K562 (cell line): Measurements from ENCODE around the gene BLM. TPM values are rescaled to one million over a fixed set of nuclear protein-coding genes. Genes with fewer than 3 reads are reported as not detected.

ENCODE experiments used
- ATAC-seq: fragments of 200-7000 bp; cut with Tn5 transposase; 3 replicates; pipeline ENCODE4 v1.9.1; 2020; ENCODE audit warnings: moderate library complexity
- BruUV-seq: library from RNA; stranded (reverse); fragments of 400-500 nt; replicated peaks from 2 replicates; lab custom pipeline; 2021; lab: Mats Ljungman, UMichigan
- CTCF ChIA-PET: fragments of 300-600 bp; formaldehyde crosslinking; extraction: SDS; loops from one replicate; lab custom pipeline; 2021; ENCODE audit warnings: low intra/inter-chr PET ratio; lab: Yijun Ruan, JAX
- POLR2A ChIA-PET: fragments of 300-600, 350-650 bp; sonication (Branson Sonifier 250); formaldehyde crosslinking; extraction: SDS; loops from one replicate; lab custom pipeline; 2021; ENCODE audit warnings: antibody characterized with exemption, inconsistent platforms; lab: Yijun Ruan, JAX
- DNase-seq, 4 experiments: peaks; one replicate each; pipeline versions ENCODE4 v3.0.0 to v3.0.0-alpha.2; 2011 to 2018; ENCODE audit warnings: low spot score in 3 of 4, mixed read lengths in 3 of 4; ENCODE audit errors: extremely low read depth in 1 of 4
- FAIRE-seq: peaks from 2 replicates; lab custom pipeline; 2011; peaks lifted over from hg19 to GRCh38; lab: Jason Lieb, UNC
- H2AFZ ChIP-seq: 2 replicates; pipeline ENCODE4 v1.6.0; 2011; ENCODE audit warnings: low read depth, low read length, control low read depth, inconsistent platforms
- H3K27ac ChIP-seq: fragments of 200-600 bp; 3 replicates; pipeline ENCODE4 v1.8.0; 2011; ENCODE audit warnings: low read depth, mild to moderate bottlenecking, control low read depth, inconsistent platforms, low read length, moderate library complexity, mixed read lengths; ENCODE audit errors: extremely low read depth
- H3K27me3 ChIP-seq, 2 experiments: fragments of 300-600 bp in 1 of 2; 2 replicates in 1 of 2; 3 replicates in 1 of 2; pipeline versions ENCODE4 v1.6.0 to v1.8.0; 2011; ENCODE audit warnings: inconsistent platforms in 2 of 2, low read length in 2 of 2, mild to moderate bottlenecking in 1 of 2, mixed read lengths in 1 of 2, moderate library complexity in 1 of 2; ENCODE audit not compliant: control insufficient read depth in 2 of 2, insufficient read depth in 2 of 2
- H3K36me3 ChIP-seq: fragments of 300-600 bp; 3 replicates; pipeline ENCODE4 v1.8.0; 2011; ENCODE audit warnings: mild to moderate bottlenecking, low read length, inconsistent platforms; ENCODE audit not compliant: control insufficient read depth, insufficient read depth
- H3K4me1 ChIP-seq, 2 experiments: fragments of 200-600 bp in 1 of 2; replicated peaks in 1 of 2; 2 replicates in 1 of 2; 3 replicates in 1 of 2; pipeline versions ENCODE4 v1.5.1 to v1.8.0; 2011; ENCODE audit warnings: inconsistent platforms in 2 of 2, low read length in 2 of 2, mild to moderate bottlenecking in 1 of 2, mixed read lengths in 1 of 2, moderate library complexity in 1 of 2; ENCODE audit not compliant: control insufficient read depth in 2 of 2, insufficient read depth in 2 of 2
- H3K4me2 ChIP-seq: 2 replicates; pipeline ENCODE4 v1.6.1; 2011; ENCODE audit warnings: low read length, control low read depth, inconsistent platforms, mixed read lengths; ENCODE audit not compliant: insufficient read depth
- H3K4me3 ChIP-seq: fragments of 200-600 bp; sonication (generic), shearing (Covaris generic); 2 replicates; pipeline ENCODE4 v1.5.1; 2016; ENCODE audit warnings: control low read depth, inconsistent platforms
- H3K79me2 ChIP-seq: fragments of 200-600 bp; 3 replicates; pipeline ENCODE4 v1.8.0; 2011; ENCODE audit warnings: low read length, inconsistent platforms; ENCODE audit not compliant: control insufficient read depth, insufficient read depth
- H3K9ac ChIP-seq, 2 experiments: 2 replicates each; pipeline versions ENCODE4 v1.6.0 to v1.6.1; 2011; ENCODE audit warnings: low read depth in 2 of 2, low read length in 2 of 2, control low read depth in 1 of 2, inconsistent platforms in 1 of 2, mild to moderate bottlenecking in 1 of 2, mixed read lengths in 1 of 2; ENCODE audit not compliant: insufficient read depth in 1 of 2
- H3K9me1 ChIP-seq: one replicate; pipeline ENCODE4 v1.6.0; 2011; ENCODE audit warnings: inconsistent platforms, mild to moderate bottlenecking, low read length, moderate library complexity; ENCODE audit not compliant: control insufficient read depth, insufficient read depth
- H3K9me3 ChIP-seq: replicated peaks from 2 replicates; pipeline ENCODE4 v1.5.1; 2011; ENCODE audit warnings: low read depth, low read length, inconsistent platforms; ENCODE audit not compliant: control insufficient read depth, insufficient read depth
- H4K20me1 ChIP-seq: replicated peaks from 2 replicates; pipeline ENCODE4 v1.6.1; 2011; ENCODE audit warnings: low read length, inconsistent platforms, mixed read lengths; ENCODE audit not compliant: control insufficient read depth, insufficient read depth
- EGR1 ChIP-seq: fragments of 450-650 bp; conservative IDR thresholded peaks from 2 replicates; pipeline ENCODE4 v1.6.1; 2017; ENCODE audit warnings: mild to moderate bottlenecking
- MLLT1 ChIP-seq, 2 experiments: fragments of 450-650 bp; IDR thresholded peaks; 2 replicates each; pipeline ENCODE4 v1.6.1; 2016
- MNT ChIP-seq, 2 experiments: fragments of 450-650 bp; conservative IDR thresholded peaks; 2 replicates each; pipeline ENCODE4 v1.6.1; 2017; ENCODE audit warnings: mild to moderate bottlenecking in 2 of 2, moderate library complexity in 2 of 2
- PKNOX1 ChIP-seq: fragments of 450-650 bp; IDR thresholded peaks from 2 replicates; pipeline ENCODE4 v1.6.1; 2016
- ZNF655 ChIP-seq: fragments of 250-450 bp; sonication (Bioruptor Pico); IDR thresholded peaks from 2 replicates; pipeline ENCODE4 v1.5.0; 2021
- WGBS: fragments of 100-300 bp; shearing (Covaris generic); methylation state at CpG from one replicate; pipeline ENCODE4 v1.1.6; 2016; ENCODE audit warnings: low coverage, mixed read lengths; ENCODE audit not compliant: insufficient coverage; ENCODE audit errors: missing lambda C conversion rate; 5-methylcytosine and 5-hydroxymethylcytosine counted together
- in situ Hi-C: fragments of 300-500 bp; cut with MboI; formaldehyde crosslinking; loops from 4 replicates; pipeline ENCODE4 v1.15.0; 2018; ENCODE audit warnings: inconsistent platforms, mixed read lengths
- intact Hi-C: fragments of 100-400 bp; cut with micrococcal nuclease; formaldehyde crosslinking; loops from 2 replicates; pipeline ENCODE4 v1.14.2; 2022
- polyA plus RNA-seq, 8 experiments: library from polyadenylated mRNA; depleted of rRNA in 4 of 8; stranded (reverse) in 5 of 8; unstranded in 3 of 8; fragments of >200 nt; fragmentation: Nextera tagmentation in 2 of 8; fragmentation: Illumina TruSeq in 1 of 8; extraction: Ambion mirVana in 2 of 8; extraction: Trizol in 1 of 8; gene quantifications; 2 replicates each; pipeline versions ENCODE4 v1.2.1 to v1.2.3, GENCODE V29; 2011 to 2014; ENCODE audit warnings: inconsistent platforms in 1 of 8, missing spikeins in 1 of 8
- total RNA-seq, 7 experiments: library from RNA; depleted of rRNA in 6 of 7; stranded (reverse); fragments of >200 nt in 6 of 7; fragmentation: Illumina TruSeq in 2 of 7; extraction: Trizol in 2 of 7; gene quantifications; 2 replicates each; pipeline versions ENCODE4 v1.2.1 to v1.2.3, GENCODE V29; 2011 to 2021; ENCODE audit warnings: low replicate concordance in 1 of 7
- TF ChIP-seq, protein P1 (sequence below), 2 experiments: IDR thresholded peaks in 1 of 2; conservative IDR thresholded peaks in 1 of 2; 2 replicates each; pipeline ENCODE4 v1.6.1; 2016; ENCODE audit warnings: low read depth in 2 of 2, mild to moderate bottlenecking in 1 of 2, missing compliant biosample characterization in 1 of 2, missing genetic modification characterization in 1 of 2, moderate library complexity in 1 of 2
- TF ChIP-seq, protein P2 (sequence below): fragments of 450-650 bp; IDR thresholded peaks from 2 replicates; pipeline ENCODE4 v1.6.1; 2014; ENCODE audit warnings: low read depth, mild to moderate bottlenecking, moderate library complexity, borderline replicate concordance

Gene BLM
- total and polyA plus RNA-seq, 9 of the 15 experiments (the other 6 are each of a cell fraction or from before 2014, with no cell fraction given), result 21.0 to 56.0 (median 43.9) TPM

- no peak for TF ChIP-seq ZNF655 (CRISPR knock-in tag)
- no peak for TF ChIP-seq EGR1
Observed at GRCh38 chr15:90716317-90716975, 700 bp upstream of the BLM start (continued).

GRCh38 chr15:90718232-90718631, 1.1 kb downstream of the BLM start:
- ATAC-seq (no peak), FAIRE-seq (no peak), DNase-seq (peak in 1 of 4 experiments; percentile 38)
- Histone ChIP-seq H3K27me3 (no peaks in the 10 kb centered on the region), H3K27ac (peak overlapping the region; percentile 96), H3K4me2 (peak overlapping the region; percentile 100), H3K9me1 (no peaks in the 10 kb centered on the region), H2AFZ (no peak overlapping the region; the same call in 1 of the 2 replicates), H4K20me1 (no peaks in the 10 kb centered on the region), H3K4me1 (peaks cover 6 to 10% of the 10 kb centered on the region in 2 experiments; a peak in 4 of 5 replicates), H3K9ac (peak overlapping the region; percentile 90 to 98), H3K36me3 (peaks cover 24% of the 10 kb centered on the region; the same call in 2 of the 3 replicates), H3K79me2 (peaks cover 57% of the 10 kb centered on the region), H3K4me3 (peak overlapping the region; percentile 73), H3K9me3 (no peaks in the 10 kb centered on the region)
- WGBS, result 3% methylated on average over 5 of the region's 5 CpGs
- CTCF ChIA-PET, result no interaction called here
- intact Hi-C loops (loop anchor here (5.0 kb wide), 1 partner anchor 154 kb away; no protein-coding TSS in a partner anchor), in situ Hi-C loops (no loop called here)
- TSS peak; percentile 70 for BruUV-seq
- POLR2A ChIA-PET, result interaction anchor here (0.6 to 2.3 kb wide), 6 partner anchors 9 to 165 kb away, joined by 3 to 12 read pairs (median 6); partner anchors contain the start of gene FES
- TF ChIP-seq PKNOX1 (peak; percentile 93), MLLT1 (IDR thresholded peaks at IDR 0.05) (no peak), MNT (conservative IDR thresholded peaks at IDR 0.05) (0 out of 4 replicates have a peak, but pooled peaks of 1 of the 2 experiments have one; percentile 34)
- TF ChIP-seq, protein P1, sequence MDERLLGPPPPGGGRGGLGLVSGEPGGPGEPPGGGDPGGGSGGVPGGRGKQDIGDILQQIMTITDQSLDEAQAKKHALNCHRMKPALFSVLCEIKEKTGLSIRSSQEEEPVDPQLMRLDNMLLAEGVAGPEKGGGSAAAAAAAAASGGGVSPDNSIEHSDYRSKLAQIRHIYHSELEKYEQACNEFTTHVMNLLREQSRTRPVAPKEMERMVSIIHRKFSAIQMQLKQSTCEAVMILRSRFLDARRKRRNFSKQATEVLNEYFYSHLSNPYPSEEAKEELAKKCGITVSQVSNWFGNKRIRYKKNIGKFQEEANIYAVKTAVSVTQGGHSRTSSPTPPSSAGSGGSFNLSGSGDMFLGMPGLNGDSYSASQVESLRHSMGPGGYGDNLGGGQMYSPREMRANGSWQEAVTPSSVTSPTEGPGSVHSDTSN (CRISPR knock-in tag; IDR thresholded peaks at IDR 0.05; ENCODE audit: low read depth), result no peak
- TF ChIP-seq, protein P1 (tag; conservative IDR thresholded peaks at IDR 0.05; ENCODE audit: low read depth), result peak; percentile 45; the same call in 1 of the 2 replicates
- TF ChIP-seq, protein P2, sequence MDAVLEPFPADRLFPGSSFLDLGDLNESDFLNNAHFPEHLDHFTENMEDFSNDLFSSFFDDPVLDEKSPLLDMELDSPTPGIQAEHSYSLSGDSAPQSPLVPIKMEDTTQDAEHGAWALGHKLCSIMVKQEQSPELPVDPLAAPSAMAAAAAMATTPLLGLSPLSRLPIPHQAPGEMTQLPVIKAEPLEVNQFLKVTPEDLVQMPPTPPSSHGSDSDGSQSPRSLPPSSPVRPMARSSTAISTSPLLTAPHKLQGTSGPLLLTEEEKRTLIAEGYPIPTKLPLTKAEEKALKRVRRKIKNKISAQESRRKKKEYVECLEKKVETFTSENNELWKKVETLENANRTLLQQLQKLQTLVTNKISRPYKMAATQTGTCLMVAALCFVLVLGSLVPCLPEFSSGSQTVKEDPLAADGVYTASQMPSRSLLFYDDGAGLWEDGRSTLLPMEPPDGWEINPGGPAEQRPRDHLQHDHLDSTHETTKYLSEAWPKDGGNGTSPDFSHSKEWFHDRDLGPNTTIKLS, result no peak
